GM15510 (cell line): ENCODE data around the gene WDR76.

Experiments
- POLR2A ChIP-seq: IDR thresholded peaks from 3 replicates; pipeline ENCODE4 v1.6.1; 2011; ENCODE audit warnings: borderline replicate concordance; ENCODE audit not compliant: insufficient read length; ENCODE audit errors: extremely low read depth

The WDR76 gene

GRCh38 chr15:43895586-43895985, 68.8 kb downstream of the WDR76 start:
- TF ChIP-seq POLR2A, result no peak

GRCh38 chr15:43896543-43896942, 69.7 kb downstream of the WDR76 start:
- TF ChIP-seq POLR2A, result no peak

- no peak for TF ChIP-seq POLR2A
These were observed 72.1 kb downstream of the WDR76 start for GRCh38 chr15:43898891-43899290.

GRCh38 chr15:43899928-43900327, 73.1 kb downstream of the WDR76 start:
- no peak for TF ChIP-seq POLR2A

GRCh38 chr15:43900996-43901395, 74.2 kb downstream of the WDR76 start:
- TF ChIP-seq POLR2A, result no peak

GRCh38 chr15:43901495-43901894, 74.7 kb downstream of the WDR76 start:
- TF ChIP-seq POLR2A, result no peak

- TF ChIP-seq POLR2A, result no peak
These were observed 77.1 kb downstream of the WDR76 start for GRCh38 chr15:43903864-43904290.

GRCh38 chr15:43905755-43906154, 79.0 kb downstream of the WDR76 start:
- TF ChIP-seq POLR2A, result no peak

- TF ChIP-seq POLR2A, result no peak
These were observed 81.8 kb downstream of the WDR76 start for GRCh38 chr15:43908516-43909050.

- no peak for TF ChIP-seq POLR2A
These were observed 84.5 kb downstream of the WDR76 start for GRCh38 chr15:43911235-43911781.

- TF ChIP-seq POLR2A, result no peak
These were observed 85.4 kb downstream of the WDR76 start for GRCh38 chr15:43912208-43912607.

- no peak for TF ChIP-seq POLR2A
These were observed 86.4 kb downstream of the WDR76 start for GRCh38 chr15:43913026-43913780.

GRCh38 chr15:43913941-43914340, 87.1 kb downstream of the WDR76 start:
- TF ChIP-seq POLR2A, result no peak

GRCh38 chr15:43915631-43916325, 89.0 kb downstream of the WDR76 start:
- TF ChIP-seq POLR2A, result no peak

GRCh38 chr15:43916326-43916660, 89.5 kb downstream of the WDR76 start:
- no peak for TF ChIP-seq POLR2A
